ENCODE measurements around the gene LSM3.

The LSM3 gene

DNA sequence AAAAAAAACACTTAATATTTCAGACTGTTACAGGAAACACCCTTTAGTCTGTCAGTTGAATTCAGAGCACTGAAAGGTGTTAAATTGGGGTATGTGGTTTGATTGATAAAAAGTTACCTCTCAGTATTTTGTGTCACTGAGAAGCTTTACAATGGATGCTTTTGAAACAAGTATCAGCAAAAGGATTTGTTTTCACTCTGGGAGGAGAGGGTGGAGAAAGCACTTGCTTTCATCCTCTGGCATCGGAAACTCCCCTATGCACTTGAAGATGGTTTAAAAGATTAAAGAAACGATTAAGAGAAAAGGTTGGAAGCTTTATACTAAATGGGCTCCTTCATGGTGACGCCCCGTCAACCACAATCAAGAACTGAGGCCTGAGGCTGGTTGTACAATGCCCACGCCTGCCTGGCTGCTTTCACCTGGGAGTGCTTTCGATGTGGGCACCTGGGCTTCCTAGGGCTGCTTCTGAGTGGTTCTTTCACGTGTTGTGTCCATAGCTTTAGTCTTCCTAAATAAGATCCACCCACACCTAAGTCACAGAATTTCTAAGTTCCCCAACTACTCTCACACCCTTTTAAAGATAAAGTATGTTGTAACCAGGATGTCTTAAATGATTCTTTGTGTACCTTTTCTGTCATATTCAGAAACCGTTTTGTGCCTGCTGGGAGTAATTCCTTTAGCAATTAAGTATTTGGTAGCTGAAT is 35.9 kb upstream of the LSM3 start:
- no peak for DNase-seq (ENCODE audit: low read depth)
- H3K4me3 ChIP-seq (ENCODE audit: low read depth, low read length), result no peak overlapping the region
- TF ChIP-seq, protein P1, sequence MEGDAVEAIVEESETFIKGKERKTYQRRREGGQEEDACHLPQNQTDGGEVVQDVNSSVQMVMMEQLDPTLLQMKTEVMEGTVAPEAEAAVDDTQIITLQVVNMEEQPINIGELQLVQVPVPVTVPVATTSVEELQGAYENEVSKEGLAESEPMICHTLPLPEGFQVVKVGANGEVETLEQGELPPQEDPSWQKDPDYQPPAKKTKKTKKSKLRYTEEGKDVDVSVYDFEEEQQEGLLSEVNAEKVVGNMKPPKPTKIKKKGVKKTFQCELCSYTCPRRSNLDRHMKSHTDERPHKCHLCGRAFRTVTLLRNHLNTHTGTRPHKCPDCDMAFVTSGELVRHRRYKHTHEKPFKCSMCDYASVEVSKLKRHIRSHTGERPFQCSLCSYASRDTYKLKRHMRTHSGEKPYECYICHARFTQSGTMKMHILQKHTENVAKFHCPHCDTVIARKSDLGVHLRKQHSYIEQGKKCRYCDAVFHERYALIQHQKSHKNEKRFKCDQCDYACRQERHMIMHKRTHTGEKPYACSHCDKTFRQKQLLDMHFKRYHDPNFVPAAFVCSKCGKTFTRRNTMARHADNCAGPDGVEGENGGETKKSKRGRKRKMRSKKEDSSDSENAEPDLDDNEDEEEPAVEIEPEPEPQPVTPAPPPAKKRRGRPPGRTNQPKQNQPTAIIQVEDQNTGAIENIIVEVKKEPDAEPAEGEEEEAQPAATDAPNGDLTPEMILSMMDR (IDR thresholded peaks at IDR 0.05; ENCODE audit: low read depth, low read length, missing control alignments), result no peak

DNA sequence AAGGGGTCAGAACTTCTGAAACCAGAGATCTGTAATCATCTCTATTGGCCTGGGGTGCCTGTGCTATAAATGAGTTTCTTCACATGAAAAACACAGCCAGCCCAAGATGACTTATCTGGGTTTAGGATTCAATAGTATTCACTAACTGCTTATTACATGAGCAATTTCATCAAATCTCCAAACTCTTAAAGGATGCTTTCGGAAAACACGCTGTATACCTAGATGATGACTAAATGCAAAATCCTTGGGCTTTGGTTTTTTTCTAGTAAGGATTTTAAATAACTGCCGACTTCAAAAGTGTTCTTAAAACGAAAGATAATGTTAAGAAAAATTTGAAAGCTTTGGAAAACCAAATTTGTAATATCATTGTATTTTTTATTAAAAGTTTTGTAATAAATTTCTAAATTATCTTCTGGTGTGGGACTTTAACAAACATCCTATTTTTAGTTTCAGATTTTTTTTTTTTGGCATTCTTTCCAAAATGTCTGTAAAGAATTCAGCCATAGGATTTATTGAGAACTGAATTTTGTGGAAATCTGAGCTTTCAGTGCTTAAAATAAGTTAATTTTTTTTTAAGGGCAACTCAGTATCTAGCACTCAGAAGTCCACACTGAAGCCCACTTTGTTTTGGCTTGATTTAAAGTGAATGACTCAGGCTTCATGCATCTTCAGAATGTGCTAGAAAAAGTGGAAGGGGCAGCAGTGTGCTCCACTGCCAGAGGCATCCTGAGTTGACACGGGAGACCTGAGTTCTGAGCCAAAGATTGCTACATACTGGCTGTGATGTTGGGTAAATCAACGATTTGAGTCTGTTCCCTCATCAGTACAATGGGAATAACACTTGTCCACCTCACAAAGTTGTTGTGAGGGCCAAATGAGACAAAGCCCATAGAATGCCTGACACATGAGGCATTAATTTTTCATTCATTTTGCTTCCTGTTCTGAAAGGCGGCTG is 35.1 kb upstream of the LSM3 start:
- no peak for DNase-seq (ENCODE audit: low read depth)
- TF ChIP-seq, protein P1 (IDR thresholded peaks at IDR 0.05; ENCODE audit: low read depth, low read length, missing control alignments), result no peak
- H3K4me3 ChIP-seq (ENCODE audit: low read depth, low read length), result no peak overlapping the region

GRCh38 chr3:14144423-14145075 is 34.1 kb upstream of the LSM3 start:
- DNase-seq (ENCODE audit: low read depth), result peak; percentile 66
- H3K4me3 ChIP-seq (ENCODE audit: low read depth, low read length), result no peak overlapping the region
- TF ChIP-seq, protein P1 (IDR thresholded peaks at IDR 0.05; ENCODE audit: low read depth, low read length, missing control alignments), result no peak

- H3K4me3 ChIP-seq (ENCODE audit: low read depth, low read length), result no peak overlapping the region
- no peak for DNase-seq (ENCODE audit: low read depth)
- TF ChIP-seq, protein P1 (IDR thresholded peaks at IDR 0.05; ENCODE audit: low read depth, low read length, missing control alignments), result no peak
Measured at GRCh38 chr3:14145236-14145635, 33.4 kb upstream of the LSM3 start.

DNA sequence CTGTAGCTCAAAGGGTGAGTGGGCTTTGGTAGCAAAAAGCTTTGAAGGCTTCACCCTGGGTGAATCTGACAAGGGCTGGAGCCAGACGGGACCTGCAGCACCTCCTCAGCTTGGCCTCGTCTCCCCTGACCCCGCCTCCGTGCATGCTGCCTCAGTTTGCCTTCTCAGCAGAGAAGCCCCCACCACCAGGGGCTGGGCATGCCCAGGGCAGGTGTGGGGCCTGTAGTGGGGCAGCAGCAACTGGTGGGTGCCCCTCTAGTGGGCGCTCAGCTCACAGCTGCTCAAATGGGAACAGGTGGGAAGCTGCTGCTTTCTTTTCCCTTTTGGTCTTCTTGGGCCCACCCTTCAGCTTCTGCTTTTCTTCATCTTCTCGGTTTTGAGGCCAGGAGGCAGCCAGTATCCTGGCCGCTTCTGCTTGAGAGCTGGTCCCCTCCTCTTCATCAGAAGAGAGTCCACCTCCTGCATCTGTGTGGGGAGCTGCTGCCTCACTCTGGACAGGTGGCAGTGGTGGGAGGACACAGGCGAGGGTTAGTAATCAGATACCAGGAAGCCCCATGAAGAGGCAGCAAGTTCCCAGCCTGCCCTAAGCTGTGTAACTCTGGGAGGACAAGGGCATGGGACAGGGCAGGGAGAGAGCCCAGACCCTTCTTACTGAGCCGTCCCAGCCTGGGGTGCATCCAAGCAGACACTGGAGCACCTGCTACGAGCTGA is 32.8 kb upstream of the LSM3 start:
- DNase-seq (ENCODE audit: low read depth), result no peak
- no peak overlapping the region for H3K4me3 ChIP-seq (ENCODE audit: low read depth, low read length)
- TF ChIP-seq, protein P1 (IDR thresholded peaks at IDR 0.05; ENCODE audit: low read depth, low read length, missing control alignments), result no peak

DNA sequence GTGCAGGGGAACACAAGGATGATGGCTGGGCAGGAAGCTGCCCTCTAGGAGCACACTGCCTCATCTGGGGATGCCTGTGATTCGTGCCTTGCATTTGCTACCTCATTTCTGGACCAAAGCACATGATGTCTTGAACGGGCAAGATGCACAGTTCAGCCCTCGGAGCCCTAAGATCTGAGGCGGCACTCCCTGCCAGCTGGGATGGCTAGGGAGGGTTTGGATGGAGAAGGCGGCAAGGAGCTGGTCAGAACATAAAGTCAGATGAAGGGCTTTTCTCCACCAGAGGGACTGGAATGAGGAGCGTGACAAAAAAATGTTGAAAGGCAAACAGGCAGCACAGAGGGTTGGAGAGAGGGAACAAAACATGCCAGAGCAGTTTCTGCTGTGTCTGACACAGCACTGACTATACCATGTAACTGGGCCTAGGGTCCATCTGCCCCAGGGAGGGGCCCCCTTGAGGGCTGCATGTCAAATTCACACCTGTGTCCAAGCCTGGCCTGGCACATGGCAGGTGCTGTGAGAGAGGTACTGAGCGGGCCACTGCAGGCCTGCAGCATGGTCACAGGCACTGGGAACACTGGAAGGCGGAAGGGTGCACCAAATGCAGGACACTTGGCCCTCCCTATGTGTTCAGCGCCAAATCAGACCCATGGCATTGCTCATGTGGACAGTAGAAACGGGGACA is 32.1 kb upstream of the LSM3 start:
- H3K4me3 ChIP-seq (ENCODE audit: low read depth, low read length), result no peak overlapping the region
- DNase-seq (ENCODE audit: low read depth), result no peak
- TF ChIP-seq, protein P1 (IDR thresholded peaks at IDR 0.05; ENCODE audit: low read depth, low read length, missing control alignments), result no peak

All from GM12864 (cell line).